Measurements from ENCODE around the gene ASB9.
"Not testable (repeated sequence)": the region's sequence is repeated elsewhere in the genome, so short reads cannot be mapped to it uniquely, and the experiment has no call there.

The ASB9 gene, protein sequence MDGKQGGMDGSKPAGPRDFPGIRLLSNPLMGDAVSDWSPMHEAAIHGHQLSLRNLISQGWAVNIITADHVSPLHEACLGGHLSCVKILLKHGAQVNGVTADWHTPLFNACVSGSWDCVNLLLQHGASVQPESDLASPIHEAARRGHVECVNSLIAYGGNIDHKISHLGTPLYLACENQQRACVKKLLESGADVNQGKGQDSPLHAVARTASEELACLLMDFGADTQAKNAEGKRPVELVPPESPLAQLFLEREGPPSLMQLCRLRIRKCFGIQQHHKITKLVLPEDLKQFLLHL

DNA sequence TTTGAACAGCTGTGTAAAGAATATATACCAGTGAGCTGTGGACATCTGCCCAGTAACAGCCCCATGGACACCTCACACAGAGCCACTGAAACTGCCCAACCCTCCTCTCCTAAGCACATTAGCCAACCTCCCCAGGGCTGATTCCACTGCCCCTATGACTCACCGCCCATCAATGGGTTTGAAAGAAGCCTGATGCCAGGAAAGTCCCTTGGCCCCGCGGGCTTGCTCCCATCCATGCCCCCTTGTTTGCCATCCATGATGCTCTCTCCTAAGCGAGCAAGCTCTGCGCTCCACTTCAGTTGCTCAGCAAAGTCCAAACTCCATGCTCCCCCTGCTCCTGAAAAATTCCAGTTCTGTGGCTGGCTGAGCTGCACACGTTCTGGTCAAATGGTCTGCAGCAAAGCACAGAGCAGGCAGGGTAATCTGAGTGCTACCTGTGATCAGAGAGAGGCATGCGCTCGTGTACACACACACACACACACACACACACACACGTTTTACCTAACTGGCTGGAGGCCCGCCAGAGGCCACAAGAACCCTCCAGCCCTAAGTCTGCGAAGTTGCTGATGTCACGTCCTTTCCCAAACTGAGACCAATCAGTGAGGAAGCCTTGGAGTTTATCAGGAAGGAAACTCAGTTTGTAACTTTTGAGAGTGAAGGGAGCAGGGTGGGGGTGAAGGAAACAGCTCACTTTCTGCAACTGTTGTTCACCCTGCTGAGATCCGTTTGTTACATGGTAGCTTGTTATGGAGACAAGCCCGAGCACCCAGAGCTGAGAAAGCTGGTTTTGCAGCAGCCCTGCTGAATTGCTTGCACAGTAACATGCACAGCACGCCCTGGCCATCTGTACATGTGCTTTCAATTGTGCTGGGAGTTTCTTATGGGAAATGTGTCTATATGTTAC lies at the start of gene ASB9:
TSS of gene ASB9 (minus strand) at position 466 of the 904 bp plus-strand sequence. CDS start at position 257, 209 bp downstream.
- peak; percentile 1 for DNase-seq

DNA sequence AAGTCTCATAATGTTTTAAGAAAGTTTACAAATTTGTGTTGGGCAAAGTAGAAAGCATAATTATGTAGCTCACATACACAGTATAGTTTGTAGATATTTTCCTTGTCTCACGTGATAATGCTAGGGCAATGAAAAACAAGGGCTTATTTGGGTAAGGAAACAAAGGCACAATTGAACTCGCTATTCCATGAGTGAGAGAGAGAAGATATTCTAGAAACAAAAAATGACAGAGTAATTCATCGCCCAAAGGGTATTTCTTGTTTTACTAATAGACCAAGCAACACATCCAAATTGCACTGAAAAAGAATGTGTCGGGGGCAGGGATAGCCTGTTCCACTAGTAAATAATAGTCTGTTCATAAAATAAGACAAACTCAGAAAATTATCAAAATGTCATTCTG lies 49.2 kb upstream of the ASB9 start:
- no peak for DNase-seq

DNA sequence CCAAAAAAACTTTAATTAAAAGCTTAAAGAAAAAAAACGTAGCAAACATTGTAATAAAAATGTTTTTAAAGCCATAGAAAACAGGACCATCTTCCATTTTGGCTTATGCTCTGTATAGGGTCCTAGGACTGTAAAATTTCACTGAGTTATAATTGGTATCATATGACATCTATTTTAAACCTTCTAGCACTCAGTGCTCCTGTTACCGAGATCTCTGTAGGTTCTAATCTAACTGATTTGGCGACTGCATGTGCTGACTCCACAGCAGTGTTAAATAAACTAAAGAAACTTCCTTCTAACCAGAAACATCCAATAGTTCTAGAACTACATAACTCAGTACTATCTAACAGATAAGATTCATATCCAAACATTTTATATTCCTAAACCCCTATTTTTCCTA lies 45.6 kb upstream of the ASB9 start, which contains the start of gene ASB11:
TSS of gene ASB11 (minus strand) at position 132 of the 400 bp plus-strand sequence. CDS start at position 97, 35 bp downstream.
- no peak for DNase-seq

DNA sequence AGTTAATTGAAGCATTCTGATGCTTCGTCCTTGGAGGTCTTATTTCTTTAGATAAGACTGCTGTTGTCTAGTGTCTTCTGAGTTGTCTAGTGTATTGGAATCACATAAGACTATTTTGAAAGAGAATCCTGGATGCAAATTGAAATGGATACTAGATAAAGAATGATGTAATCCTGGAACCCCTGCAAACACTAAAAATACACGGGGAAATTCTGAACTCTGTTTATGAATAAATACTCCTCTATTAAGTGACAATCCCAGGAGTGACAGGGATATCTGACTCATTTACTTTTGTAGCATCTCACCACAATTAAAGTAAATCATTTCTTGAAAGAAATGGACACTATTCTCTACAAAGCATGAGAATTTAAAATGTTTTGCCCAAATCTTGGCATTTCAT lies 44.6 kb upstream of the ASB9 start:
- DNase-seq = no peak

DNA sequence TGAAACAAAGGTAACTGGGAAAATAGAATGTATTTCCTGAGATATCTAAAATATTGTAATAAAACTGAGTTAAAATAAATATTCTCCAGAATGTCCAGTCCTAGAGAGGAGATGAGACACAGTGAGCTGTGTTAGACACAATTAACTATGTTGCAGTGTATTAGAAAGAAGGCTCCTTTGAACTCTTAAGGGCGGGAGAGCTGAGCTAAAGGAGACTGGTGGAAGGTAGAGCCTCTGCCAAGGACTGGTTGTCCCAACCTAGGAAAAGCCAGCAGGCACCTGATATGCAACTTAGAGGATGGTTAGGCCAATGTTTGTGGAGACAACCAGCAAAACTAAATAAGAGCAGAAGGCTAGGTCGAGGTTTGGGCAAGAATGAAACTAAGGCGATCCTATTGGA lies 41.2 kb upstream of the ASB9 start:
- DNase-seq = no peak

DNA sequence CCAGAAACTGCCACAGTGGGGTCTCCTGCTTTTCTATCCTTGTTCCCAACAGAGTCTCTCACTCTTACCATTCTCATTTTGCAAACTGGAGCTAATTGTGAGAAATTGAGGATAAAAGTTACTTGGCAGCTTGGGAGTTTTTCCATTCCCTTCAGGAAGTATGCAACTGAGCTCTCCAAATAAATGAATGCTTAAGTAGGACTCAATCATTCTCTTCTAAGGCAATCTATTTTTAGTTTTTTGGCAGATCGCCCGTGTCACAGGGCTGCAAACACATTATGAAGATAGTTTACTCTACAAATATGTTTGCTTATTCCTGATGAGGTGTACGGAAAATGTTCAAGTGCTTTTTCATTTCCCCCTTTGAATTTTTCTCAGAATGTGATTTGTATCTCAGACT lies 40.2 kb upstream of the ASB9 start:
- peak; percentile 12 for DNase-seq

DNA sequence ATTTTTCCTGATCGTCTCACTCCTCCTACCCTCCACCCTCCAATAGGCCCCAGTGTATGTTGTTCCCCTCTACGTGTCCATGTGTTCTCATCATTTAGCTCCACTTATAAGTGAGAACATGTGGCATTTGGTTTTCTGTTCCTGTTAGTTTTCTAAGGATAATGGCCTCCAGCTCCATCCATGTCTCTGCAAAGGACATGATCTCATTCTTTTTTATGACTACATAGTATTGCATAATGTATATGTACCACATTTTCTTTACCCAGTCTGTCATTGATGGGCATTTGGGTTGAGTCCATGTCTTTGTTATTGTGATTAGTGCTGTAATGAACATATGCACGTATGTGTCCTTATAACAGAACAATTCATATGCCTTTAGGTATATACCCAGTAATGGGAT lies 36.0 kb upstream of the ASB9 start:
- not testable (repeated sequence) for DNase-seq

DNA sequence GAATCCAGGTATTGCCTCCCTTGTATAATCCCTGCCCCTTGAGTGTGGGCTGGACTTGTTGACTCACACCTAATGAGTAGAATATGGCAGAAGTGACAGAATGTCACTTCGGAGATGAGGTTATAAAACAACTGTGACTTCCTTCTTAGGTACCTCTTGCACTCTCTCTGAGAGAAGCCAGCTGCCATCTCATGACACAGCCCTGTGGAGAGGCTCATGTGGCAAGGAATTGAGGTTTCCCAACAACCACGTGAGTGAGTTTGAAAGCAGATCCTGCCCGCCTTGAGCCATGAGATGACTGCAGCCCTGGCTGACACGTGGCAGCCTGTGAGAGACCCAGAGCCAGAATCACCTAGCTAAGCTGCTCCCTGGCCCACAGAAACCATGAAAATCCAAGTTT lies 32.0 kb upstream of the ASB9 start:
- DNase-seq = no peak

DNA sequence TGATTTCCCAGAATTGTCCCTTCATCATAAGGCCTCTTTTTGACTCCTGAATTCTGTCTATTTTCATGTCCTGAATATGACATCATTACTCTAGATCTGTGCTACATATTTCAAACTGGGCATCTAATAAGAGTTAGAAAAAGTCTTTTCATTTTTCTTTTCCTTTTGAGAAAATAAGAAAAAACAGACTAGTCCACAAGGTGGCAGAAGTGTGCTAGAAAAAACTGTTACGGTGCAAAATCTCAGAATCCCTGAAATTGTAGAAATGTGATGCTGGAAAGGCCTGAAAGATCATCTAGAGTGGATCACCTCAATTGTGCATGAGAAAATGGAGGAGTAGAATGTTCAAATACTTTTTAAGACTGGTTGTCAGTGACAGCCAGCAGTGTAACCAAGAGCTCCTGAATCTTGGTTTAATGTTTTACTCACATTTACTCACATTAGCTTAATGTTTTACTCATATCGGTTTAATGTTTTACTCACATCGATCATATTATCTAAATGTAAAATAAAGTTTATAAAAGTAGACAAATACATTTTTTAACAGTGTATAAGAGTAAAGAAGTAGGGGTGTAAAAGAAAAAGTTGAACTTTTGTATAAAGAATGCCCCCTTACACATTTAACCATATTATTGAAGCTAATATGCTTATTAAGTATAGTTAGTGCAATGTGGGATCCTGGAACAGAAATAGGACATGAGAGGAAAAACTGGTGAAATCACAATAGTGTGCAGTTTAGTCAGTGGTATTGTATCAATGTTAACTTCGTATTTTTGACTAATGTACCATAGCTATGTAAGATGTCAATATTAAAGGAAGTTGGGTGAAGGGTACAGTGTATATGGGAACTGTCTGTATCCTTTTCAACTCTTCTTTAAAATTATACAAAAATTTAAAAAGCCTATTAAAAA lies 30.3 kb upstream of the ASB9 start:
- DNase-seq = no peak

DNA sequence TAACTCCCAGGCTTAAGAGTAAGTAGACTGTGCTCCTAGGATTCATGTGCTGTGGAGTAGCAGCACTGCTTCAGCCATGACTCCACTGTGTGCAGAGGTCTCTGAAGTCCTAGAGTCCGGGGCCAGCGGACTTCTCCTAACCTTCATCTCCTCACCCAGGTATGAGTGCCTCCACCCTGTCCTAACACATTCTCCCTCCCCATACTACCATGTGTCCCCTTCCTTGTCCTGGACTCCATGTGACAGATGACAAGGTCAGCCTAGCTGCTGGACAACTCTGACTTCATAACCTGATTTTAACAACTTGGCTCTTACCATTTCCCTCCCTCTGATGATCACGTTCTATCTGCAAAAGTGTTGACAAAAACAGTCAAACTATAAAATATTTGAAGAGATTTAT lies 28.9 kb upstream of the ASB9 start:
- DNase-seq = no peak

DNA sequence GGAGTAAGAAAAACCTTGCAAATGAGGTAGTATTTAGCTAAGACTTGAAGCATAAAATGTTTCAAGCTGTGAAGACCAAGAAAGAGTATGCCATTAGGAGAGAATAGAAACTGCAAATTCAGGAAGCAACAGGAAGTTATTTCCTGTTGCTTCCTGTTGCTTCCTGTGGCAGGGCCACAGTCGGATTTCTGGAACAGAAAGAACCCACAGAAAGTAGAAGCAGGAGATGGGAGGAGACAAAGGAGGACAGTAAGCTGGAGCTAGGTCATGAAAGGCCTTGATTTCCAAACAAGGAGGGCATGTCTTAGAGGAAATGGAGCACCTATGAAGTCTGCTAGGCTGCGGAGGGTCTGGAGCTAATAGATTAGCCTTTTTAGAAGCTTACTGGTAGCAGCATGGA lies 28.3 kb upstream of the ASB9 start:
- DNase-seq = no peak

DNA sequence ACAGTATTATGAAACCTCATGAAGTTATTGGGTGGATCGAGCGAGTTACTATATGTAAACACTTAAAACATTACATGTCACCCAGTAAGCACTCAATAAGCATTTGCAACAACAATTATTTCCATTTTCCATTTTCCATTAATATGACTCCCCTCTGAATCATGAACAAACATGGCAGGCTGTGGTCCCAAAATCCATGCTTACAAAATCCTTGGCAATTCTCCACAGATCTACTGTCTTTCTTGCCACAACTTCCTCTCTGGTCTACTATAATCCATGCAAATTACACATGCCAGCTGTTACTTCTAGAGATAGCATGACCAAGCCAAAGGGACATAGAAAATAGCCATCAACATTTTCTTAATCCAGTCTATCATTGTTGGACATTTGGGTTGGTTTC lies 23.6 kb upstream of the ASB9 start:
- DNase-seq = no peak

DNA sequence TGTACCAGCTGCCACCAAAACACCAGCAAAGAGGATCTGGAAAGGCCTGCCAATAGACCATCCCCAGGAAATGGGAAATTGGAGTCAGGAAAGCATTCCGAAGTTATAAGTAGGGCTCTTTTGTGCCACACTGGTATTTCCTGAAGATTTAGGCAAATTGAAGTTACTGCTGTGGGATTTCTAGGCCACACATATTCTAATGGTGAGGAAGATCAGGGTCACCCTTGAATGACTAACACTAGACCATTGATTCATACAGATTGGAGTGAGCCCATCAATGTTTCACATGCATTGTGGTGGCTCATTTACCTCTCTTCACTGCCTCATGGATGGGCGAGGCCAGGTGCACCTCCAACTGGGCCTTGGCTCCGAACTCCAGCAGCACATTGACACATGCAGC lies 23.0 kb upstream of the ASB9 start:
- no peak for DNase-seq

DNA sequence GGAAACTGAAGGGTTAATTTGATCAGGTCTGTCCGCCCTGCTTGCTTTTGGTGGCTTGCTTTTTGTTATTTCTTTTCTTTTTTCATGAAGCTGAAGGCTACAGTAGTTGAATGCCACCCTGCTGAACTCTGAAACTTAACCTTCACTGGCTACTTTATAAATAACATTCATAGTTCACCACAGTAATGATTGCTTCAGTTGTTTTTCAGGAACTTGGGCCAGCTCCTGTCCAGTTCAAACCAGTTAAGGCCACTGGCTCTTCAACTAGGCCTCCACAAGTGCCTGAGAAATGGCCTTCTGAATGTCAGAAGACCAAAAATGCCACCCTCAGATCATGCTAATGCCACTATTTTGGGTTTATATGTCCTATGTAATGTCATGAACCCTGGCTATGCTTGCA lies 7.7 kb upstream of the ASB9 start:
- no peak for DNase-seq

DNA sequence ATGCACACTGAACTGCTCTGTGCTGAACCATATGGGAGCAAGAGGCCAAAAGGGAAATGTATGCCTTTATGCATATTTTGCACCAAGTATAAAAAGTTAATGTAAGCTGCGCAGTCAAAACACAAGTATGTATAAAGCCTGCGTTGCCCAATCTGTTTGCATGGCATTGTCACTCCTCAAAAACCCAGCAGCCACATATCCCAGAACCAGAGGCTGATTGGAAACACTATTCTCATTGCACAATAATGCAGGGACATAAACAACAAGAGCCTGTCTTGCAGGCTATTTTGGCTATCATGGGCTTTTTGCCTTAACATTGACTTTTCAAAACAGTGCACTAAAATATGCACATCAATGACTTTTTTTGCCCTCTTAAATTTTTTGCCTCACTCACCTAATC lies 5.1 kb upstream of the ASB9 start:
- DNase-seq = no peak

DNA sequence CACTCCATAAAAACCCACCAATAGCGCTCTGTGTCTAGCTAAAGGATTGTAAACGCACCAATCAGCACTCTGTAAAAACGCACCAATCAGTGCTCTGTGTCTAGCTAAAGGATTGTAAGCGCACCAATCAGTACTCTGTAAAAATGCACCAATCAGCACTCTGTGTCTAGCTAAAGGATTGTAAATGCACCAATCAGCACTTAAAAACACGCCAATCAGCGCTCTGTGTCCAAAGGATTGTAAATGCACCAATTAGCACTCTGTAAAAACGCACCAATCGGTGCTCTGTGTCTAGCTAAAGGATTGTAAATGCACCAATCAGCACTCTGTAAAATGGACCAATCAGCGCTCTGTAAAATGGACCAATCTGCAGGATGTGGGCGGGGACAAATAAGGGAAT lies 3.4 kb upstream of the ASB9 start:
- DNase-seq = not testable (repeated sequence)

DNA sequence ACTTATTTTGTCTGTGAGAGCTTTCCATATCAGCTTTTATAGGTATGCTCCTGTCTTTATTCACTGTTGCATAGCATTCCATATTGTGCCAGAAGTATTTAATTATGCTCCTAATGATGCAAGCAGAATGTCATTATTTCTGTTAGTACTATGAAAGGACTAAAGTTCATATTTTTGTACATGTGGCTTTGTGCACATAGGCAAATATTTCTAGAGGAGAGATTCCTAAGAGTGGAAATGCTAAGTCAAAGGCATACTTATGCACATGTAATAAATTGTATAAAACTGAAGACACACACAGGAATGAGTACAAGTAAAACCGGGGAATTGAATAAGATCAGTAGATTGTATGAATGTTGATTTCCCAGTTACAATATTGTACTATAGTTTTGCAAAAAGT lies 1.9 kb upstream of the ASB9 start:
- DNase-seq = no peak

DNA sequence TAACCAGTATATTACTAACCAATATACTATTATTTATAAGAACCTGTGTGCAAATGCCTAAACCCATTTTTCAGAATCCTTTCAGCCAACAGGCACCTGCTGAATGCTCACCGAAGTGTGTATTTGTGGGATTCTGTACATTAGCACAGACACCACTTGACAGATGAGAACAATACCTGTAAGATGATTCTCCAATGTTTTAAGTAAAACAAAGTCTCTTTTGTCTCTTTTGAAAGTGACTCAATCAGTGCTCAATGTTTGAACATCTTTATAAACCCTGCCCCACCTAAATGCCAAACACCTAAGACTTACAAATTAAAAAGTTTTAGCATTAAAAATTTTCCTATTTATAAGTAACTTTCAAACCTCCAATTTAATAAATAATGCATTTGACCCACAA lies 763 bp downstream of the ASB9 start:
- no peak for DNase-seq

DNA sequence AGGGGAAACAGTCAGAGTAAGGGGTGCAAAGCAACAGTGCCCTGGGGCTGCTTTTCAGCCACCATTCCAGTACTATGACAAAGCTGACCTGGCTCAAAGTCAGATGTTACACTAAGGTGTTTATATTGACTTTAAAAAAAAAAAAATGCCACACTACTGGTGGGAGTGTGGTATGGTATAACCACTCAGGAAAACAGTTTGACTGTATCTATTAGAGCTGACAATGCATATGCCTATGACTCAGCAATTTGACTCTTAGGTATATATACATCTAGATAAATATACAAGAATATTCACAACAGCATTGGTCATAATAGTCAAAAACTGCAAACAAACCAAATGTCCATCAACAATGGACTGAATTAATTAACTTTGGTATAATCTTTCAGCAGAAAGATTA lies 15.0 kb downstream of the ASB9 start:
- DNase-seq = no peak

DNA sequence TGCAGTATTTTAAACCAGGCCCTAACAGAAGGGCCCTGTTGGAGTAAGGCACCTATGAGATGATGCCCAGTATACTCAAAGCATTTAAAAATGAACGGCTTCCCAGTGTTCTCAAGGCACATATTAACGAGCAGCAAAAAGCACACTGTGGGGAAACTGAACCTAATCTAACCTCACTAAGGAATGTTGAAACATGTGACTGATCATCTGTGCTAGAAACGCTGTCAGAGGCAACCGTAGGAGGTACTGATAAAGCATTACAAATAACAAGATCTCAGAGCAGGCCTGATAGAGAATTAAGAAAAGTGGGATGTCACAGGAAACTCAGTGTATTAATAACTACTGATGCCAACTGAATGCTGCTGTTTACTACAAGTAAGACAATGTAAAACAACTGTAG lies 24.0 kb downstream of the ASB9 start:
- no peak for DNase-seq

DNA sequence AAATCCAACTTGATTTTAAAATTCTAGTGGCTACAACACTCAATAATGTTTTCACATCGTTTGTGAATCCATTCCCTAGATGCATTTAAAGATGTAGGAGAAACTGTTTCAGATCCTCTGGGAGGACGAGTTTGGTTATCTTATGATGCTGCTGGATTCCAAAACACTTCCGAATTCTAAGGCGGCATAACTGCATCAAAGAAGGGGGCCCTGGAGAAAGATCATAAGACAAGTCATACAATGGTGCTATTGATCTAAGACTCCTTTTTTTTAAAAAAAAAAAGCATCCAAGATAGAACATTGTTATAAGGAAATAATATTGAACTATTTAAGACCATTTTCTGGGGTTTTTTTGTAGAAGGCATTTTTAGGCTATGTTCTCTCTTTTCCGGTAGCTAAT lies 25.5 kb downstream of the ASB9 start:
- DNase-seq = no peak

DNA sequence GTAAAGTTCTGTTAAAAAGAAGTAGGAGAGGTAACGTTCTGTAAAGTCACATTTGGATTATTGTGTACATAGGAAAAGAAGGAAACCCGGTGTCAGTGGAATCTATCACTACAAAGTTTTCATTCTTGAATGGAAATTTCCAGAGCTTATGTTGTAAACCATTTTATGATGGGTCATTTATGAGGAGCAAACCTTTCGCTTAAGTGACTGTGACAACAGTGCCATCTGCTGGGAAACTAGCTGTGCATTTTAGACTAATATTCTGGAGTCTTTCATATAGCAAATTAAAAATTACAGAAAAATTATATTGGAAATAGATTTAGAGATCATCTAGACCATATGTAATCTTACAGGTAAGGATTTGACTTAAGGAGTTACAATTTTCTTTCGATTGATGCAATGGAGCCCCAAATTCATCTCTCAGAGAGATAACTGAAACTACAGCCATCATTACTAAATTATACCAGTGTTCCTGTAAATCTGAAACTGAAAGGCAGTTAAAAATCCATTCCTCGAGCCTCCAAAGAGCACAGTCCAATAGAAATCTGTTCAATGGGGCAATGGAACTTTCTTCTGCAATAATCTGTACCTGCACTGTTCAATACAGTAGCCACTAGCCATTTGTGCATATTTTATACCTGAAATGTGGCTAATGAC lies 26.9 kb downstream of the ASB9 start:
- DNase-seq = peak; percentile 1

DNA sequence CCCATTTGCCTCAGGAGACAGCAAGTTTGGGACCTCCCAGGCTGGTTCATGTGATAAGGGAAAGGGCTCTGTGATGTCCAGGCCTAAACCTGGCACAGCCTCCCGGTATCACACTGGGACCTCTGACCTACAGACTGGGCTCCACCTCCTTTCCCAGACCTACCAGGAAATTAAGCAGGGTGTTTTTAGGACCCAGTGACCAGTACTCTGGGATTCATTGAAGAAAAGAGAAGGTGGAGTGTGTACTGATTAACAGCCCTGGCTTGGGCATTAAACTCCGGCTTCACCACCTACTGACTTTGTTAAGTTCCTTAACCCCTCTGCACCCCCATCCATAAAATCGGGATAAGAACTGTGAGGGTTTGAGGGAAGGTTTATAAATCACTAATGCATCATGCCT lies 28.6 kb downstream of the ASB9 start:
- DNase-seq = no peak
